NCI-H1048 (cell line): Measurements from ENCODE around the gene ENOX2.
"Not testable (repeated sequence)": the region's sequence is repeated elsewhere in the genome, so short reads cannot be mapped to it uniquely, and the experiment has no call there.

ENCODE experiments used
- DNase-seq: peaks from one replicate; lab custom pipeline; 2025; lab: John Stamatoyannopoulos, UW

Gene ENOX2

GRCh38 chrX:130825525-130825924 lies 77.5 kb downstream of the ENOX2 start:
- no peak for DNase-seq

GRCh38 chrX:130819367-130819766 lies 83.6 kb downstream of the ENOX2 start:
- not testable (repeated sequence) for DNase-seq

GRCh38 chrX:130813932-130814331 lies 89.1 kb downstream of the ENOX2 start:
- not testable (repeated sequence) for DNase-seq

GRCh38 chrX:130810561-130810960 lies 92.4 kb downstream of the ENOX2 start:
- no peak for DNase-seq

GRCh38 chrX:130805903-130806302 lies 97.1 kb downstream of the ENOX2 start:
- no peak for DNase-seq

GRCh38 chrX:130803537-130803936 lies 99.5 kb downstream of the ENOX2 start:
- DNase-seq, result no peak

GRCh38 chrX:130801901-130802300 lies 101.1 kb downstream of the ENOX2 start:
- no peak for DNase-seq

- no peak for DNase-seq
Observed at GRCh38 chrX:130799393-130799792, 103.6 kb downstream of the ENOX2 start.

- DNase-seq, result no peak
Observed at GRCh38 chrX:130793975-130794374, 109.0 kb downstream of the ENOX2 start.

- DNase-seq, result not testable (repeated sequence)
Observed at GRCh38 chrX:130791870-130792269, 111.1 kb downstream of the ENOX2 start.

- no peak for DNase-seq
Observed at GRCh38 chrX:130789793-130790192, 113.2 kb downstream of the ENOX2 start.

- DNase-seq, result no peak
Observed at GRCh38 chrX:130788786-130789581, 114.0 kb downstream of the ENOX2 start.

GRCh38 chrX:130786030-130786429 lies 117.0 kb downstream of the ENOX2 start:
- no peak for DNase-seq

GRCh38 chrX:130778773-130779172 lies 124.2 kb downstream of the ENOX2 start:
- no peak for DNase-seq

- DNase-seq, result no peak
Observed at GRCh38 chrX:130775849-130776248, 127.2 kb downstream of the ENOX2 start.

- DNase-seq, result no peak
Observed at GRCh38 chrX:130772776-130773143, 130.2 kb downstream of the ENOX2 start.

GRCh38 chrX:130772105-130772775 lies 130.8 kb downstream of the ENOX2 start:
- DNase-seq, result no peak

- DNase-seq, result no peak
Observed at GRCh38 chrX:130771648-130772047, 131.4 kb downstream of the ENOX2 start.

GRCh38 chrX:130771230-130771629 lies 131.8 kb downstream of the ENOX2 start:
- no peak for DNase-seq

- DNase-seq, result no peak
Observed at GRCh38 chrX:130770615-130771014, 132.4 kb downstream of the ENOX2 start.

- DNase-seq, result no peak
Observed at GRCh38 chrX:130769835-130770234, 133.2 kb downstream of the ENOX2 start.

- DNase-seq, result no peak
Observed at GRCh38 chrX:130758072-130758471, 144.9 kb downstream of the ENOX2 start.

GRCh38 chrX:130756233-130756632 lies 146.8 kb downstream of the ENOX2 start:
- no peak for DNase-seq

GRCh38 chrX:130754353-130754752 lies 148.7 kb downstream of the ENOX2 start:
- no peak for DNase-seq
